ENCODE data around the gene ADAM19.
A peak's percentile ranks its signal among the peaks of the same experiment; 100 is the strongest.

The ADAM19 gene

GRCh38 chr5:157563373-157563928 lies 12.1 kb downstream of the ADAM19 start:
- no peak for TF ChIP-seq CTCF (IDR thresholded peaks at IDR 0.05; ENCODE audit: low read depth, low read length, missing control alignments)
- DNase-seq (ENCODE audit: low read depth) = peak; percentile 92
- H3K4me3 ChIP-seq (ENCODE audit: low read depth, low read length) = no peak overlapping the region
- in situ Hi-C loops (cut with HindIII; ENCODE audit: low sequenced_read_pairs) = no loop called here

GRCh38 chr5:157562111-157562581 lies 13.4 kb downstream of the ADAM19 start:
- H3K4me3 ChIP-seq (ENCODE audit: low read depth, low read length) = no peak overlapping the region
- in situ Hi-C loops (cut with HindIII; ENCODE audit: low sequenced_read_pairs) = no loop called here
- DNase-seq (ENCODE audit: low read depth) = peak; percentile 93
- TF ChIP-seq CTCF (IDR thresholded peaks at IDR 0.05; ENCODE audit: low read depth, low read length, missing control alignments) = no peak

- TF ChIP-seq CTCF (IDR thresholded peaks at IDR 0.05; ENCODE audit: low read depth, low read length, missing control alignments) = no peak
- DNase-seq (ENCODE audit: low read depth) = no peak
- in situ Hi-C loops (cut with HindIII; ENCODE audit: low sequenced_read_pairs) = no loop called here
- no peak overlapping the region for H3K4me3 ChIP-seq (ENCODE audit: low read depth, low read length)
These were observed 14.5 kb downstream of the ADAM19 start for GRCh38 chr5:157561110-157561509.

- no peak for TF ChIP-seq CTCF (IDR thresholded peaks at IDR 0.05; ENCODE audit: low read depth, low read length, missing control alignments)
- in situ Hi-C loops (cut with HindIII; ENCODE audit: low sequenced_read_pairs) = no loop called here
- no peak for DNase-seq (ENCODE audit: low read depth)
- no peak overlapping the region for H3K4me3 ChIP-seq (ENCODE audit: low read depth, low read length)
These were observed 16.3 kb downstream of the ADAM19 start for GRCh38 chr5:157559301-157559700.

- TF ChIP-seq CTCF (IDR thresholded peaks at IDR 0.05; ENCODE audit: low read depth, low read length, missing control alignments) = no peak
- in situ Hi-C loops (cut with HindIII; ENCODE audit: low sequenced_read_pairs) = no loop called here
- no peak overlapping the region for H3K4me3 ChIP-seq (ENCODE audit: low read depth, low read length)
These were observed 16.9 kb downstream of the ADAM19 start for GRCh38 chr5:157558681-157559080.

GRCh38 chr5:157558041-157558595 lies 17.5 kb downstream of the ADAM19 start:
- DNase-seq (ENCODE audit: low read depth) = peak; percentile 95
- TF ChIP-seq CTCF (IDR thresholded peaks at IDR 0.05; ENCODE audit: low read depth, low read length, missing control alignments) = no peak
- H3K4me3 ChIP-seq (ENCODE audit: low read depth, low read length) = no peak overlapping the region
- in situ Hi-C loops (cut with HindIII; ENCODE audit: low sequenced_read_pairs) = no loop called here

More at GRCh38 chr5:157558681-157559080, 16.9 kb downstream of the ADAM19 start:
- no peak for DNase-seq (ENCODE audit: low read depth)
